K562 (cell line): ENCODE data around the gene ABHD8. TPM values are rescaled to one million over a fixed set of nuclear protein-coding genes. Genes with fewer than 3 reads are reported as not detected.

Source experiments
- BRCA1 ChIP-seq, 2 experiments: fragments of 450-650 bp in 1 of 2; sonication (generic) in 1 of 2; formaldehyde crosslinking in 1 of 2; IDR thresholded peaks; 2 replicates each; pipeline versions ENCODE4 v1.5.0 to v1.6.1; 2017 to 2020; ENCODE audit warnings: mild to moderate bottlenecking in 1 of 2, missing genetic modification reagents in 1 of 2
- E2F3 ChIP-seq: fragments of 250-450 bp; sonication (Bioruptor Pico); IDR thresholded peaks from 2 replicates; pipeline ENCODE4 v1.4.0; 2020; ENCODE audit warnings: mild to moderate bottlenecking
- FOXJ3 ChIP-seq: sonication (generic); formaldehyde crosslinking; IDR thresholded peaks from 2 replicates; pipeline ENCODE4 v1.4.0; 2020; ENCODE audit warnings: mild to moderate bottlenecking, missing genetic modification reagents
- GTF2E2 ChIP-seq: fragments of 200-800 bp; sonication (Bioruptor generic); IDR thresholded peaks from 2 replicates; pipeline ENCODE4 v1.6.1; 2016; ENCODE audit warnings: missing genetic modification characterization, missing compliant biosample characterization
- HEY1 ChIP-seq: fragments of 250-450 bp; sonication (Bioruptor Pico); IDR thresholded peaks from 2 replicates; pipeline ENCODE4 v1.5.0; 2020; ENCODE audit warnings: mild to moderate bottlenecking, moderate library complexity, borderline replicate concordance
- HIVEP1 ChIP-seq: fragments of 250-450 bp; sonication (Bioruptor Pico); IDR thresholded peaks from 2 replicates; pipeline ENCODE4 v1.4.0; 2020; ENCODE audit warnings: mild to moderate bottlenecking
- HNRNPH1 ChIP-seq: fragments of 200-400 bp; formaldehyde crosslinking; optimal IDR thresholded peaks from 2 replicates; pipeline ENCODE3; 2017; ENCODE audit warnings: low read depth, mild to moderate bottlenecking, low read length, moderate library complexity
- HOXB6 ChIP-seq: fragments of 250-450 bp; sonication (Bioruptor Pico); IDR thresholded peaks from 2 replicates; pipeline ENCODE4 v1.5.1; 2022; ENCODE audit warnings: mild to moderate bottlenecking, borderline replicate concordance
- JUND ChIP-seq, 2 experiments: IDR thresholded peaks; 2 replicates in 1 of 2; 3 replicates in 1 of 2; pipeline ENCODE4 v1.6.1; 2011; ENCODE audit warnings: borderline replicate concordance in 2 of 2, low read depth in 2 of 2, low read length in 2 of 2, improper control_type of control experiment in 1 of 2, missing biosample characterization in 1 of 2, missing genetic modification characterization in 1 of 2, missing genetic modification reagents in 1 of 2
- MECOM ChIP-seq: fragments of 250-450 bp; sonication (Bioruptor Pico); IDR thresholded peaks from 2 replicates; pipeline ENCODE4 v1.8.0; 2022; ENCODE audit warnings: inconsistent platforms
- NCOA1 ChIP-seq: fragments of 450-650 bp; IDR thresholded peaks from 2 replicates; pipeline ENCODE4 v1.6.1; 2016; ENCODE audit warnings: low read depth
- NR4A1 ChIP-seq, 2 experiments: fragments of 250-450 bp in 1 of 2; fragments of 450-650 bp in 1 of 2; sonication (Bioruptor Pico) in 1 of 2; IDR thresholded peaks; 2 replicates each; pipeline versions ENCODE4 v1.4.0 to v1.6.1; 2016 to 2020; ENCODE audit warnings: mild to moderate bottlenecking in 2 of 2, missing compliant biosample characterization in 1 of 2, missing genetic modification characterization in 1 of 2, moderate library complexity in 1 of 2
- RBM34 ChIP-seq: fragments of 200-400 bp; formaldehyde crosslinking; IDR thresholded peaks from 2 replicates; pipeline ENCODE4 v1.6.1; 2018; ENCODE audit warnings: low read length, borderline replicate concordance; ENCODE audit not compliant: insufficient read depth
- SPI1 ChIP-seq: IDR thresholded peaks from 2 replicates; pipeline ENCODE4 v1.6.1; 2011; ENCODE audit warnings: low read depth, low read length, control low read depth, borderline replicate concordance
- SRSF9 ChIP-seq: fragments of 200-400 bp; formaldehyde crosslinking; IDR thresholded peaks from 2 replicates; pipeline ENCODE4 v1.6.1; 2017; ENCODE audit warnings: low read depth, low read length, borderline replicate concordance
- TAF7 ChIP-seq: fragments of 450-650 bp; IDR thresholded peaks from 2 replicates; pipeline ENCODE4 v1.6.1; 2016; ENCODE audit warnings: missing genetic modification characterization, missing compliant biosample characterization
- TBL1XR1 ChIP-seq, 2 experiments: IDR thresholded peaks; 2 replicates each; pipeline ENCODE4 v1.6.1; 2012; ENCODE audit warnings: improper control_type of control experiment in 2 of 2, low read length in 2 of 2, mild to moderate bottlenecking in 1 of 2
- TEAD2 ChIP-seq: fragments of 450-650 bp; IDR thresholded peaks from 2 replicates; pipeline ENCODE4 v1.6.1; 2016; ENCODE audit warnings: missing genetic modification characterization, control low read depth, missing compliant biosample characterization
- ZFP30 ChIP-seq: fragments of 250-450 bp; sonication (Bioruptor Pico); IDR thresholded peaks from 2 replicates; pipeline ENCODE4 v1.8.0; 2022; ENCODE audit warnings: moderate library complexity, mild to moderate bottlenecking, inconsistent platforms, borderline replicate concordance
- ZKSCAN8 ChIP-seq: fragments of 200-800 bp; sonication (Bioruptor generic); IDR thresholded peaks from 2 replicates; pipeline ENCODE4 v1.6.1; 2016; ENCODE audit warnings: missing genetic modification characterization, missing compliant biosample characterization
- ZNF175 ChIP-seq: fragments of 200-800 bp; sonication (Bioruptor generic); IDR thresholded peaks from 2 replicates; pipeline ENCODE4 v1.6.1; 2016; ENCODE audit warnings: low read depth, mild to moderate bottlenecking, missing genetic modification characterization, missing compliant biosample characterization
- ZNF224 ChIP-seq: sonication (generic); formaldehyde crosslinking; IDR thresholded peaks from 2 replicates; pipeline ENCODE4 v1.8.0; 2022; ENCODE audit warnings: mild to moderate bottlenecking, missing genetic modification reagents
- ZNF583 ChIP-seq: fragments of 250-450 bp; sonication (Bioruptor Pico); IDR thresholded peaks from 2 replicates; pipeline ENCODE4 v1.4.0; 2020
- ZNF696 ChIP-seq: fragments of 250-450 bp; sonication (Bioruptor Pico); conservative IDR thresholded peaks from 2 replicates; pipeline ENCODE4 v1.4.0; 2020; ENCODE audit warnings: mild to moderate bottlenecking, moderate library complexity
- ZNF785 ChIP-seq: fragments of 250-450 bp; sonication (Bioruptor Pico); IDR thresholded peaks from 2 replicates; pipeline ENCODE4 v1.4.0; 2020; ENCODE audit warnings: mild to moderate bottlenecking
- polyA plus RNA-seq, 8 experiments: library from polyadenylated mRNA; depleted of rRNA in 4 of 8; stranded (reverse) in 5 of 8; unstranded in 3 of 8; fragments of >200 nt; fragmentation: Nextera tagmentation in 2 of 8; fragmentation: Illumina TruSeq in 1 of 8; extraction: Ambion mirVana in 2 of 8; extraction: Trizol in 1 of 8; gene quantifications; 2 replicates each; pipeline versions ENCODE4 v1.2.1 to v1.2.3, GENCODE V29; 2011 to 2014; ENCODE audit warnings: inconsistent platforms in 1 of 8, missing spikeins in 1 of 8
- total RNA-seq, 7 experiments: library from RNA; depleted of rRNA in 6 of 7; stranded (reverse); fragments of >200 nt in 6 of 7; fragmentation: Illumina TruSeq in 2 of 7; extraction: Trizol in 2 of 7; gene quantifications; 2 replicates each; pipeline versions ENCODE4 v1.2.1 to v1.2.3, GENCODE V29; 2011 to 2021; ENCODE audit warnings: low replicate concordance in 1 of 7
- TF ChIP-seq, protein P1 (sequence below): sonication (generic); IDR thresholded peaks from 2 replicates; pipeline ENCODE4 v1.6.1; 2016
- TF ChIP-seq, protein P2 (sequence below): fragments of 450-650 bp; formaldehyde crosslinking; IDR thresholded peaks from 2 replicates; pipeline ENCODE4 v1.4.0; 2020; ENCODE audit warnings: mild to moderate bottlenecking, mixed read lengths

ABHD8 gene
- total and polyA plus RNA-seq, 9 of the 15 experiments (the other 6 are each of a cell fraction or from before 2014, with no cell fraction given): 0.04 to 6.6 (median 2.0) TPM; not detected in 1

DNA sequence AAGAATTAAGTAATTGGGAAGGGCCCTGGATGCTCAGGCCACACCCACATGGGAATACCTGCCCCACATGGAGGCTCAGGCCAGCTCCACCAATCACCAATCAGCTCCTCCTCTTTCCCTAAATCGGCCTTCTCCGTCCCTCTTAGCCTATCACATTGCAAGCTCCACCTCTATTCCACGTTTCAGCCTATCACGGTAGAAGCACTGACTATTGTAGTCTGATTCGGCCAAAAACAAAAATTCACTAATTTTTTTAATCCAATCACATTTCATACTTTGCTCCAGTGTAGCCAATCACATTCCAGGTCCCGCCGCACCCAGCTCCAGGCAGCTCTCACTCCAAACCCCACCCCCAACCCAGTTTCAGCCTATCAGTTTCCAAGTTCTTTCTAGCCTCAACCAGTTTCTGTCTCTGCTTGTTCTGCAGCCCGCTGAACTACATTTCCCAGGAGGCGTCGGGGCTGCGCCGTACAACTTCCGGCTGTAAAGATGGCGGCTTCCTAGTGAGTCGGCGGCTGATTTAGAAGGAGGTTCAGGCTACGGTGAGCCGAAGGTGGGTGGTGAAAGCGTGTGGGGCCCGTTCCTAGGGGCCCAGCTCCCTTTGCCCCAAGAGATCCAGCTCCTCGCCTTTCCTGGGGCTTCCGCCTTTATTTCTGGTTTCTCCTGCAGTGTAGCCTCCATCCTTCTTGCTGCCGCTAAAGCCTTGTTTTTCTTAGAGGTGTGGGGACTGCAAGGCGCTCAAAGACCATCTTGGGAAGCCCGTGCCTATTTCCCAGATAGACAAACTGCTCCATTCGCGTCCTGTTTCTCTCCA is 36.0 kb downstream of the ABHD8 start, which contains the start of gene BABAM1 (continued):
- no peak for TF ChIP-seq ZNF696 (CRISPR knock-in tag)
- TF ChIP-seq, protein P1, sequence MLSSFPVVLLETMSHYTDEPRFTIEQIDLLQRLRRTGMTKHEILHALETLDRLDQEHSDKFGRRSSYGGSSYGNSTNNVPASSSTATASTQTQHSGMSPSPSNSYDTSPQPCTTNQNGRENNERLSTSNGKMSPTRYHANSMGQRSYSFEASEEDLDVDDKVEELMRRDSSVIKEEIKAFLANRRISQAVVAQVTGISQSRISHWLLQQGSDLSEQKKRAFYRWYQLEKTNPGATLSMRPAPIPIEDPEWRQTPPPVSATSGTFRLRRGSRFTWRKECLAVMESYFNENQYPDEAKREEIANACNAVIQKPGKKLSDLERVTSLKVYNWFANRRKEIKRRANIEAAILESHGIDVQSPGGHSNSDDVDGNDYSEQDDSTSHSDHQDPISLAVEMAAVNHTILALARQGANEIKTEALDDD: no peak
- no peak for TF ChIP-seq RBM34
- peak; percentile 27 for TF ChIP-seq JUND (IDR thresholded peaks at IDR 0.05; ENCODE audit: borderline replicate concordance, low read depth, low read length)
- TF ChIP-seq JUND (tag; IDR thresholded peaks at IDR 0.05; ENCODE audit: borderline replicate concordance, low read depth, low read length): no peak; the same call in 2 of the 3 replicates
- no peak for TF ChIP-seq FOXJ3 (CRISPR knock-in tag)
- TF ChIP-seq HOXB6 (CRISPR knock-in tag): no peak
- TF ChIP-seq HEY1 (CRISPR knock-in tag): no peak
- no peak for TF ChIP-seq E2F3 (CRISPR knock-in tag)
- peak; percentile 69; the same call in 1 of the 2 replicates for TF ChIP-seq GTF2E2 (tag)
- TF ChIP-seq BRCA1 (IDR thresholded peaks at IDR 0.05): no peak
- TF ChIP-seq BRCA1 (CRISPR knock-in tag; IDR thresholded peaks at IDR 0.05): no peak
- TF ChIP-seq HIVEP1 (CRISPR knock-in tag): peak; percentile 42; the same call in 1 of the 2 replicates
- peak; percentile 99 for TF ChIP-seq ZNF175 (CRISPR knock-in tag)
- TF ChIP-seq TAF7 (tag): peak; percentile 80
- TF ChIP-seq ZNF224 (CRISPR knock-in tag): no peak
- TF ChIP-seq TBL1XR1 (IDR thresholded peaks at IDR 0.05; ENCODE audit: low read length in 2 of 2): 0 out of 4 replicates have a peak, but pooled peaks of 1 of the 2 experiments have one; percentile 51
- TF ChIP-seq SRSF9: no peak
- TF ChIP-seq MECOM (CRISPR knock-in tag): 0 out of 2 replicates have a peak, but pooled peaks have one; percentile 55
- TF ChIP-seq NR4A1 (CRISPR knock-in tag; IDR thresholded peaks at IDR 0.05): no peak
- peak; percentile 93 for TF ChIP-seq NR4A1 (tag; IDR thresholded peaks at IDR 0.05)
- peak; percentile 96 for TF ChIP-seq ZKSCAN8 (CRISPR knock-in tag)
- no peak for TF ChIP-seq NCOA1
- no peak for TF ChIP-seq ZNF583
- TF ChIP-seq SPI1: no peak
- TF ChIP-seq HNRNPH1: no peak
- no peak for TF ChIP-seq ZNF785 (CRISPR knock-in tag)
- no peak for TF ChIP-seq ZFP30 (CRISPR knock-in tag)
- TF ChIP-seq TEAD2 (tag): no peak; the same call in 1 of the 2 replicates
- TF ChIP-seq, protein P2, sequence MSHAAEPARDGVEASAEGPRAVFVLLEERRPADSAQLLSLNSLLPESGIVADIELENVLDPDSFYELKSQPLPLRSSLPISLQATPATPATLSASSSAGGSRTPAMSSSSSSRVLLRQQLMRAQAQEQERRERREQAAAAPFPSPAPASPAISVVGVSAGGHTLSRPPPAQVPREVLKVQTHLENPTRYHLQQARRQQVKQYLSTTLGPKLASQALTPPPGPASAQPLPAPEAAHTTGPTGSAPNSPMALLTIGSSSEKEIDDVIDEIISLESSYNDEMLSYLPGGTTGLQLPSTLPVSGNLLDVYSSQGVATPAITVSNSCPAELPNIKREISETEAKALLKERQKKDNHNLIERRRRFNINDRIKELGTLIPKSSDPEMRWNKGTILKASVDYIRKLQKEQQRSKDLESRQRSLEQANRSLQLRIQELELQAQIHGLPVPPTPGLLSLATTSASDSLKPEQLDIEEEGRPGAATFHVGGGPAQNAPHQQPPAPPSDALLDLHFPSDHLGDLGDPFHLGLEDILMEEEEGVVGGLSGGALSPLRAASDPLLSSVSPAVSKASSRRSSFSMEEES: no peak
